ENCODE results near the gene GJD2.

Gene GJD2

GRCh38 chr15:34724481-34724880 lies 30.3 kb downstream of the GJD2 start:
- DNase-seq (ENCODE audit: low spot score) = no peak

- peak; percentile 4 for DNase-seq (ENCODE audit: low spot score)
Observed at GRCh38 chr15:34722439-34722836, 32.4 kb downstream of the GJD2 start.

GRCh38 chr15:34721802-34722438 lies 32.9 kb downstream of the GJD2 start:
- DNase-seq (ENCODE audit: low spot score) = peak; percentile 67

GRCh38 chr15:34721157-34721801 lies 33.5 kb downstream of the GJD2 start:
- no peak for DNase-seq (ENCODE audit: low spot score)

GRCh38 chr15:34719695-34720094 lies 35.1 kb downstream of the GJD2 start:
- no peak for DNase-seq (ENCODE audit: low spot score)

- DNase-seq (ENCODE audit: low spot score) = no peak
Observed at GRCh38 chr15:34718681-34719665, 35.8 kb downstream of the GJD2 start.

- no peak for DNase-seq (ENCODE audit: low spot score)
Observed at GRCh38 chr15:34717729-34718128, 37.1 kb downstream of the GJD2 start.

- no peak for DNase-seq (ENCODE audit: low spot score)
Observed at GRCh38 chr15:34716111-34716510, 38.7 kb downstream of the GJD2 start.

- DNase-seq (ENCODE audit: low spot score) = no peak
Observed at GRCh38 chr15:34714476-34715121, 40.2 kb downstream of the GJD2 start.

GRCh38 chr15:34713635-34714034 lies 41.2 kb downstream of the GJD2 start:
- no peak for DNase-seq (ENCODE audit: low spot score)

- DNase-seq (ENCODE audit: low spot score) = no peak
Observed at GRCh38 chr15:34709866-34710265, 44.9 kb downstream of the GJD2 start.

- peak; percentile 26 for DNase-seq (ENCODE audit: low spot score)
Observed at GRCh38 chr15:34708422-34708821, 46.4 kb downstream of the GJD2 start.

- no peak for DNase-seq (ENCODE audit: low spot score)
Observed at GRCh38 chr15:34701536-34701935, 53.3 kb downstream of the GJD2 start.

Measured in putamen (tissue), 1 donor.